Ecto neural progenitor cell (in vitro differentiated cells): ENCODE measurements around the gene TRIM37.
"Not testable (repeated sequence)": the region's sequence is repeated elsewhere in the genome, so short reads cannot be mapped to it uniquely, and the experiment has no call there.

ENCODE experiments used
- DNase-seq: peaks from one replicate; pipeline ENCODE4 v3.0.0-alpha.2; 2018; ENCODE audit warnings: low spot score

The TRIM37 gene

GRCh38 chr17:59111539-59111938 is 4.9 kb upstream of the TRIM37 start:
- no peak for DNase-seq

GRCh38 chr17:59110973-59111372 is 4.3 kb upstream of the TRIM37 start:
- DNase-seq: no peak

GRCh38 chr17:59108400-59109102 is 1.9 kb upstream of the TRIM37 start:
- no peak for DNase-seq

- no peak for DNase-seq
Measured at GRCh38 chr17:59107306-59107670, 608 bp upstream of the TRIM37 start.

- DNase-seq: no peak
Measured at GRCh38 chr17:59105852-59106462, 723 bp downstream of the TRIM37 start.

GRCh38 chr17:59101178-59101577 is 5.5 kb downstream of the TRIM37 start:
- DNase-seq: no peak

GRCh38 chr17:59097876-59098275 is 8.8 kb downstream of the TRIM37 start:
- no peak for DNase-seq

GRCh38 chr17:59094861-59095530 is 11.7 kb downstream of the TRIM37 start:
- no peak for DNase-seq

- no peak for DNase-seq
Measured at GRCh38 chr17:59093702-59094231, 12.9 kb downstream of the TRIM37 start.

- DNase-seq: no peak
Measured at GRCh38 chr17:59093145-59093701, 13.5 kb downstream of the TRIM37 start.

- not testable (repeated sequence) for DNase-seq
Measured at GRCh38 chr17:59090593-59090992, 16.1 kb downstream of the TRIM37 start.

- DNase-seq: no peak
Measured at GRCh38 chr17:59084154-59084553, 22.5 kb downstream of the TRIM37 start.

GRCh38 chr17:59074494-59074893 is 32.2 kb downstream of the TRIM37 start:
- no peak for DNase-seq

- no peak for DNase-seq
Measured at GRCh38 chr17:59073972-59074371, 32.7 kb downstream of the TRIM37 start.

GRCh38 chr17:59069856-59070255 is 36.8 kb downstream of the TRIM37 start:
- DNase-seq: no peak

- DNase-seq: no peak
Measured at GRCh38 chr17:59067756-59068155, 38.9 kb downstream of the TRIM37 start.

GRCh38 chr17:59067340-59067739 is 39.3 kb downstream of the TRIM37 start:
- no peak for DNase-seq

- DNase-seq: no peak
Measured at GRCh38 chr17:59062509-59062908, 44.2 kb downstream of the TRIM37 start.

- no peak for DNase-seq
Measured at GRCh38 chr17:59056857-59057256, 49.8 kb downstream of the TRIM37 start.

- DNase-seq: no peak
Measured at GRCh38 chr17:59049798-59050197, 56.9 kb downstream of the TRIM37 start.

- no peak for DNase-seq
Measured at GRCh38 chr17:59047616-59048015, 59.1 kb downstream of the TRIM37 start.

- no peak for DNase-seq
Measured at GRCh38 chr17:59046192-59046591, 60.5 kb downstream of the TRIM37 start.

GRCh38 chr17:59038734-59039133 is 67.9 kb downstream of the TRIM37 start:
- no peak for DNase-seq
